GM19240 (cell line): ENCODE measurements around the gene NUDT19.
"Not testable (repeated sequence)": the region's sequence is repeated elsewhere in the genome, so short reads cannot be mapped to it uniquely, and the experiment has no call there.

Experiments used
- DNase-seq: peaks from one replicate; pipeline ENCODE4 v3.0.0; 2011; ENCODE audit warnings: low spot score; ENCODE audit not compliant: insufficient read length

Gene NUDT19

GRCh38 chr19:32708457-32708856 is 16.8 kb downstream of the NUDT19 start:
- no peak for DNase-seq

GRCh38 chr19:32709032-32709431 is 17.4 kb downstream of the NUDT19 start:
- DNase-seq = no peak

- no peak for DNase-seq
Observed at GRCh38 chr19:32711747-32712146, 20.1 kb downstream of the NUDT19 start.

- not testable (repeated sequence) for DNase-seq
Observed at GRCh38 chr19:32716203-32716602, 24.6 kb downstream of the NUDT19 start.

- DNase-seq = no peak
Observed at GRCh38 chr19:32717496-32717895, 25.9 kb downstream of the NUDT19 start.

- DNase-seq = no peak
Observed at GRCh38 chr19:32718286-32718685, 26.7 kb downstream of the NUDT19 start.

- DNase-seq = no peak
Observed at GRCh38 chr19:32719611-32720059, 28.0 kb downstream of the NUDT19 start, which contains the start of gene TDRD12. TDRD12 (plus strand) TSS chr19:32719767; CDS start chr19:32720073, 306 bp downstream.

- no peak for DNase-seq
Observed at GRCh38 chr19:32720216-32720935, 28.8 kb downstream of the NUDT19 start.

GRCh38 chr19:32720936-32721250 is 29.3 kb downstream of the NUDT19 start:
- DNase-seq = no peak

GRCh38 chr19:32735936-32736335 is 44.3 kb downstream of the NUDT19 start:
- no peak for DNase-seq

GRCh38 chr19:32743021-32743420 is 51.4 kb downstream of the NUDT19 start:
- no peak for DNase-seq

GRCh38 chr19:32743447-32743846 is 51.8 kb downstream of the NUDT19 start:
- DNase-seq = no peak

- DNase-seq = no peak
Observed at GRCh38 chr19:32744555-32745325, 53.1 kb downstream of the NUDT19 start.

GRCh38 chr19:32745594-32746251 is 54.1 kb downstream of the NUDT19 start:
- not testable (repeated sequence) for DNase-seq

- not testable (repeated sequence) for DNase-seq
Observed at GRCh38 chr19:32746631-32747196, 55.1 kb downstream of the NUDT19 start.

- no peak for DNase-seq
Observed at GRCh38 chr19:32748497-32748896, 56.9 kb downstream of the NUDT19 start.

- DNase-seq = no peak
Observed at GRCh38 chr19:32748948-32749347, 57.3 kb downstream of the NUDT19 start.

GRCh38 chr19:32749361-32749760 is 57.7 kb downstream of the NUDT19 start:
- no peak for DNase-seq

- DNase-seq = no peak
Observed at GRCh38 chr19:32750441-32751055, 58.9 kb downstream of the NUDT19 start.

GRCh38 chr19:32751066-32751465 is 59.4 kb downstream of the NUDT19 start:
- DNase-seq = no peak

GRCh38 chr19:32757189-32757588 is 65.6 kb downstream of the NUDT19 start:
- DNase-seq = no peak
